Measurements from ENCODE around the gene DNAI1.

DNA sequence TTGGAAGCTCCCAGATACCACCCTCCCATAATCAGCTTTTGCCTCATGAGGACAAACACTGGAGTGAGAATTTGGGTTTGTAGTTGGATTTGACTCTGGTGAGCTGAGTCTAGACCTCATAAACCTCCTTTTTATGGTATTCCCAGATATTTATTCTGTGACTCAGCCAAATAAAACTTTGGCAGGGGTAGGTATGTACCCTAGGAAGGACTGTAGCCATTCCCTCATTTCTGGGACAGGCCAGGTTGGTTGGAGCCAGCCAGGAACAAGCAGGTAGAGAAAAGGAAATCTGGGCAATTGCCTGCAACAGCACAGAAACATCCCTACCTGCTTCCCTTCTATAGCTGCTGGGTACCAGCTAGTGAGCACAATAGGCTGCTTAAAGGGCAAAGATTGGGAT, 44.8 kb downstream of the DNAI1 start:
- TF ChIP-seq RFX5 (IDR thresholded peaks at IDR 0.05; ENCODE audit: low read length), result no peak
- TF ChIP-seq NFIC (IDR thresholded peaks at IDR 0.05; ENCODE audit: borderline replicate concordance), result no peak
- no peak for TF ChIP-seq CHD2 (IDR thresholded peaks at IDR 0.05; ENCODE audit: low read length, partially characterized antibody)
- TF ChIP-seq, protein P1, sequence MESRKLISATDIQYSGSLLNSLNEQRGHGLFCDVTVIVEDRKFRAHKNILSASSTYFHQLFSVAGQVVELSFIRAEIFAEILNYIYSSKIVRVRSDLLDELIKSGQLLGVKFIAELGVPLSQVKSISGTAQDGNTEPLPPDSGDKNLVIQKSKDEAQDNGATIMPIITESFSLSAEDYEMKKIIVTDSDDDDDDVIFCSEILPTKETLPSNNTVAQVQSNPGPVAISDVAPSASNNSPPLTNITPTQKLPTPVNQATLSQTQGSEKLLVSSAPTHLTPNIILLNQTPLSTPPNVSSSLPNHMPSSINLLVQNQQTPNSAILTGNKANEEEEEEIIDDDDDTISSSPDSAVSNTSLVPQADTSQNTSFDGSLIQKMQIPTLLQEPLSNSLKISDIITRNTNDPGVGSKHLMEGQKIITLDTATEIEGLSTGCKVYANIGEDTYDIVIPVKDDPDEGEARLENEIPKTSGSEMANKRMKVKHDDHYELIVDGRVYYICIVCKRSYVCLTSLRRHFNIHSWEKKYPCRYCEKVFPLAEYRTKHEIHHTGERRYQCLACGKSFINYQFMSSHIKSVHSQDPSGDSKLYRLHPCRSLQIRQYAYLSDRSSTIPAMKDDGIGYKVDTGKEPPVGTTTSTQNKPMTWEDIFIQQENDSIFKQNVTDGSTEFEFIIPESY (IDR thresholded peaks at IDR 0.05; ENCODE audit: borderline replicate concordance, low read depth), result no peak
- TF ChIP-seq, protein P2, sequence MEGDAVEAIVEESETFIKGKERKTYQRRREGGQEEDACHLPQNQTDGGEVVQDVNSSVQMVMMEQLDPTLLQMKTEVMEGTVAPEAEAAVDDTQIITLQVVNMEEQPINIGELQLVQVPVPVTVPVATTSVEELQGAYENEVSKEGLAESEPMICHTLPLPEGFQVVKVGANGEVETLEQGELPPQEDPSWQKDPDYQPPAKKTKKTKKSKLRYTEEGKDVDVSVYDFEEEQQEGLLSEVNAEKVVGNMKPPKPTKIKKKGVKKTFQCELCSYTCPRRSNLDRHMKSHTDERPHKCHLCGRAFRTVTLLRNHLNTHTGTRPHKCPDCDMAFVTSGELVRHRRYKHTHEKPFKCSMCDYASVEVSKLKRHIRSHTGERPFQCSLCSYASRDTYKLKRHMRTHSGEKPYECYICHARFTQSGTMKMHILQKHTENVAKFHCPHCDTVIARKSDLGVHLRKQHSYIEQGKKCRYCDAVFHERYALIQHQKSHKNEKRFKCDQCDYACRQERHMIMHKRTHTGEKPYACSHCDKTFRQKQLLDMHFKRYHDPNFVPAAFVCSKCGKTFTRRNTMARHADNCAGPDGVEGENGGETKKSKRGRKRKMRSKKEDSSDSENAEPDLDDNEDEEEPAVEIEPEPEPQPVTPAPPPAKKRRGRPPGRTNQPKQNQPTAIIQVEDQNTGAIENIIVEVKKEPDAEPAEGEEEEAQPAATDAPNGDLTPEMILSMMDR (IDR thresholded peaks at IDR 0.05), result no peak
- TF ChIP-seq RXRA (IDR thresholded peaks at IDR 0.05; ENCODE audit: borderline replicate concordance, low read depth), result no peak
- TF ChIP-seq, protein P3, sequence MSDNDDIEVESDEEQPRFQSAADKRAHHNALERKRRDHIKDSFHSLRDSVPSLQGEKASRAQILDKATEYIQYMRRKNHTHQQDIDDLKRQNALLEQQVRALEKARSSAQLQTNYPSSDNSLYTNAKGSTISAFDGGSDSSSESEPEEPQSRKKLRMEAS (IDR thresholded peaks at IDR 0.05; ENCODE audit: low read depth), result no peak
- TF ChIP-seq SMC3 (IDR thresholded peaks at IDR 0.05; ENCODE audit: low read depth, low read length), result no peak
- TF ChIP-seq TAF1 (IDR thresholded peaks at IDR 0.05; ENCODE audit: borderline replicate concordance, low read depth, low read length), result no peak
- TF ChIP-seq, protein P4, sequence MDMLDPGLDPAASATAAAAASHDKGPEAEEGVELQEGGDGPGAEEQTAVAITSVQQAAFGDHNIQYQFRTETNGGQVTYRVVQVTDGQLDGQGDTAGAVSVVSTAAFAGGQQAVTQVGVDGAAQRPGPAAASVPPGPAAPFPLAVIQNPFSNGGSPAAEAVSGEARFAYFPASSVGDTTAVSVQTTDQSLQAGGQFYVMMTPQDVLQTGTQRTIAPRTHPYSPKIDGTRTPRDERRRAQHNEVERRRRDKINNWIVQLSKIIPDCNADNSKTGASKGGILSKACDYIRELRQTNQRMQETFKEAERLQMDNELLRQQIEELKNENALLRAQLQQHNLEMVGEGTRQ (IDR thresholded peaks at IDR 0.05; ENCODE audit: borderline replicate concordance, low read depth, low read length), result no peak
- TF ChIP-seq POLR2AphosphoS5 (IDR thresholded peaks at IDR 0.05; ENCODE audit: low read depth, low read length), result no peak
